Motor neuron (in vitro differentiated cells): ENCODE data around the gene WDR11. TPM values are rescaled to one million over a fixed set of nuclear protein-coding genes. Genes with fewer than 3 reads are reported as not detected.

Source experiments
- ATAC-seq, 8 experiments: fragments of 200-7000 bp; cut with Tn5 transposase; replicated peaks in 6 of 8; 2 replicates each; pipeline ENCODE4 v1.8.0; 2021; ENCODE audit warnings: mild to moderate bottlenecking in 8 of 8, moderate library complexity in 8 of 8
- H3K27ac ChIP-seq, 2 donors: fragments of 250-450 bp; sonication (Bioruptor Pico); 2 replicates each; pipeline ENCODE4 v1.9.0; 2021; ENCODE audit warnings: antibody characterized with exemption in 2 of 2, mild to moderate bottlenecking in 2 of 2, moderate library complexity in 1 of 2
- H3K4me1 ChIP-seq, 2 donors: fragments of 250-450 bp; sonication (Bioruptor Pico); replicated peaks in 1 of 2; 2 replicates each; pipeline ENCODE4 v1.6.1; 2021; ENCODE audit warnings: antibody characterized with exemption in 2 of 2, mild to moderate bottlenecking in 2 of 2, moderate library complexity in 1 of 2
- H3K4me3 ChIP-seq, 5 donors: fragments of 250-450 bp; sonication (Bioruptor Pico); 2 replicates each; pipeline ENCODE4 v1.9.0; 2021; ENCODE audit warnings: antibody characterized with exemption in 5 of 5, mild to moderate bottlenecking in 5 of 5, moderate library complexity in 4 of 5
- WGBS, 10 experiments: fragments of 450-650 bp; shearing (Covaris generic); methylation state at CpG; one replicate each; pipeline ENCODE4 v1.0.0; 2022; 5-methylcytosine and 5-hydroxymethylcytosine counted together
- in situ Hi-C, 9 experiments: fragments of 400-800 bp; cut with MboI; loops; one replicate each; pipeline ENCODE4 v1.15.0; 2021; ENCODE audit warnings: low sequenced_read_pairs in 9 of 9, low pct_unique_long_range_greater_than_20kb in 2 of 9; ENCODE audit not compliant: unreplicated experiment in 9 of 9
- total RNA-seq, 8 experiments: library from RNA; unstranded; fragments of 300-600 nt; gene quantifications; 2 replicates each; pipeline versions ENCODE4 v1.2.3 to v1.2.4, GENCODE V29; 2022

Gene WDR11
- total RNA-seq, 8 experiments from 2014 or later: 24.1 to 207 (median 48.7) TPM

GRCh38 chr10:120825878-120826769 lies 25.0 kb upstream of the WDR11 start:
- no peak overlapping the region for H3K4me3 ChIP-seq
- peaks cover 22 to 44% of the 10 kb centered on the region in 2 donors for H3K4me1 ChIP-seq
- in situ Hi-C loops: no loop called here
- peak in 1 of 8 experiments; percentile 69 for ATAC-seq
- H3K27ac ChIP-seq: no peak overlapping the region
- WGBS, 10 experiments: 38 to 100% (median 74%) methylated on average over 1 to 3 of the region's 3 CpGs

GRCh38 chr10:120827251-120827875 lies 23.8 kb upstream of the WDR11 start:
- H3K4me3 ChIP-seq: no peak overlapping the region
- WGBS, 10 experiments: 32 to 100% (median 88%) methylated on average over 1 to 4 of the region's 5 CpGs; no CpG with 5 or more reads in 2 of the 10 experiments
- in situ Hi-C loops: no loop called here
- peaks cover 22 to 44% of the 10 kb centered on the region in 2 donors for H3K4me1 ChIP-seq
- H3K27ac ChIP-seq: no peak overlapping the region
- ATAC-seq: no peak

DNA sequence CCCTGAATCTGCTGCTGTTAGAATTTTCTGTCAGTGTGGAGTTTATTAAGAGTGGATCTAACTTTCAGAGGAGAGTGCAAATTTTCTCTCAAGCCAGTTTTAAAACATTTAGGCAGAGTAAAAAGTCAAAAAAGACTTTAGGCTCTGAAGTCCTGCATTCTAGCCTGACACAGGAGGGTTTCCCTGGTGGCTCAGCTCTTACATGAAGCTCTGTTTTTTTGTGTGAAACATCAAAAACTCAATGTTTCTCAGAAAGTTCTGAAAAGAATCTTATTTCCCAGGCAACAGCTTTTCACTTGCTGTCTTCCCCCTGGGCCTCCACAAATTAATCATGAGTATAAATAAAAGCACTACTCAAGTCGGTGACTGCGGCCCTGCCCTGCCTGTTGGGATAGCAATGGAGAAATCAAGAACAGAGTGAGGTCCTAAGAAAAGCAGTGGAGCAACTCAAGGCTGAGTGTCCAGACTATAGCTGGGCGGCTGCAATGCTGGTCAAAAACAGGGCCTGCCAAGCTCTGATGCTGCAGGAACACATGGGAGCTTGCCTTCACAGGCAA lies 22.3 kb upstream of the WDR11 start:
- Histone ChIP-seq H3K27ac (peak overlapping the region in 1 of 2 donors; percentile 60), H3K4me3 (no peak overlapping the region), H3K4me1 (peaks cover 13 to 33% of the 10 kb centered on the region in 2 donors)
- 25 to 80% (median 39%) methylated on average over 1 to 3 of the region's 3 CpGs; no CpG with 5 or more reads in 2 of the 10 experiments for WGBS, 10 experiments
- in situ Hi-C loops: no loop called here
- peak in 5 of 8 experiments; percentile 44 to 83 (median 73) for ATAC-seq

DNA sequence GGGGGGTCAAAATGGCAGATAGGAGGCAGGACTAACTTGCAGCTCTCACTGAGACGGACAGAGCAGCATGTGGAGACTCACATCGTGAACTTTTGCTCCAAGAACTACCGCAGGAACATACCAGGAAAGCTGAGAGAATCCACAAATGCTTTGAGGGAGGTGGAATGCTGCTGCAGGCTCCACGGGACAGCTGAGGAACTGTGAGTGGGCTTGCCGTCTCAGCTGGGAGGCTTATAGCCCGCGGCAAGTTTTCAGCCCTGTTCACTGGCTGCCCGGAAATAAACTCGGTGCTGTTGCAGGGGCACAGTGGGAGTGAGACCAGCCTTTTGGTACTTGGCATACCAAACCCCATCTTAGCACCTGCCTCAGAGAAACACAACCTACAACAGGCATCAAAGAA lies 19.1 kb upstream of the WDR11 start:
- peaks cover 6 to 16% of the 10 kb centered on the region in 2 donors for H3K4me1 ChIP-seq
- H3K4me3 ChIP-seq: no peak overlapping the region
- ATAC-seq: no peak
- H3K27ac ChIP-seq: no peak overlapping the region
- in situ Hi-C loops: no loop called here
- 50 to 100% (median 80%) methylated on average over 1 to 6 of the region's 9 CpGs; no CpG with 5 or more reads in 3 of the 10 experiments for WGBS, 10 experiments

GRCh38 chr10:120833222-120833928 lies 17.8 kb upstream of the WDR11 start:
- H3K4me3 ChIP-seq: no peak overlapping the region
- H3K4me1 ChIP-seq: peaks cover 4 to 10% of the 10 kb centered on the region in 2 donors
- peak in 2 of 8 experiments; percentile 31 to 51 for ATAC-seq
- in situ Hi-C loops: no loop called here
- WGBS, 10 experiments: 33 to 100% (median 79%) methylated on average over 1 to 4 of the region's 6 CpGs; no CpG with 5 or more reads in 1 of the 10 experiments
- no peak overlapping the region for H3K27ac ChIP-seq

- no peaks in the 10 kb centered on the region for H3K4me1 ChIP-seq
- H3K4me3 ChIP-seq: no peak overlapping the region
- ATAC-seq: peak in 1 of 8 experiments; percentile 52
- WGBS, 10 experiments: 0 to 100% (median 61%) methylated on average over 1 to 2 of the region's 2 CpGs; no CpG with 5 or more reads in 4 of the 10 experiments
- H3K27ac ChIP-seq: no peak overlapping the region
- in situ Hi-C loops: no loop called here
These were observed 15.6 kb upstream of the WDR11 start for GRCh38 chr10:120835603-120836002.

GRCh38 chr10:120838941-120839340 lies 12.2 kb upstream of the WDR11 start:
- no peak overlapping the region for H3K27ac ChIP-seq
- in situ Hi-C loops: no loop called here
- H3K4me1 ChIP-seq: no peaks in the 10 kb centered on the region
- no peak for ATAC-seq
- WGBS, 10 experiments: 26 to 100% (median 86%) methylated on average over 2 to 3 of the region's 3 CpGs; no CpG with 5 or more reads in 3 of the 10 experiments
- H3K4me3 ChIP-seq: no peak overlapping the region

DNA sequence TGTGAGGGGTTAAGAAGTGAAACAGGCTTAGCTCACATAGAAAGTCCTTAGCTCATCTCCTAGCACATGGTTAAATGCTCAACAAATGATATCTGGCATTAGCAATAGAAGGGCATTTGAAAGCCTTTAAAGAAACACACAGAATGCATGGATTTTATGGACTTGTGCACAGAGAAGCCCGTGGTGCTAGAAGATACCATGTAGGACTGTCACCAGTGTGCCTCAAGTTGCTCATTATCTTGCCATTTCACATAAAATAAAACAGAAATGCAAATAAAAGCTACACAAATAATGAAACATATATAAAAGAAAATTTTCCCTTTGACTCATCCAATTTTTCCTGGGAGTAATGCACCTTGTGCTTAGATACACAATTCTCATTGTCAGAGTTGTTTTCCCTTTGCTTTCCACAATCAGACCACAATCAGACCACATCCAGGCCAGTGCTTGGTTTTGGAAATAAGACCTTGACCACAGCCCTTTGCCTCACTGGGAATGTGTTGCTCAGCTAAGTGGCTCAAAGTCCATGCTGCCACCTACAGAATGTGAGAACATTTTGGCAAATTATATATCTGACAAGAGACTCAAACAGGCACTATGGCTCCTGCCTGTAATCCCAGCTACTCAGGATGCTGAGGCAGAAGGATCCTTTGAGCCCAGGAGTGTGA lies 9.5 kb upstream of the WDR11 start:
- Histone ChIP-seq H3K4me1 (no peaks in the 10 kb centered on the region), H3K4me3 (no peak overlapping the region), H3K27ac (no peak overlapping the region)
- in situ Hi-C loops: no loop called here
- ATAC-seq: no peak
- 10 to 64% (median 20%) methylated on average over 1 of the region's 1 CpG; no CpG with 5 or more reads in 3 of the 10 experiments for WGBS, 10 experiments

DNA sequence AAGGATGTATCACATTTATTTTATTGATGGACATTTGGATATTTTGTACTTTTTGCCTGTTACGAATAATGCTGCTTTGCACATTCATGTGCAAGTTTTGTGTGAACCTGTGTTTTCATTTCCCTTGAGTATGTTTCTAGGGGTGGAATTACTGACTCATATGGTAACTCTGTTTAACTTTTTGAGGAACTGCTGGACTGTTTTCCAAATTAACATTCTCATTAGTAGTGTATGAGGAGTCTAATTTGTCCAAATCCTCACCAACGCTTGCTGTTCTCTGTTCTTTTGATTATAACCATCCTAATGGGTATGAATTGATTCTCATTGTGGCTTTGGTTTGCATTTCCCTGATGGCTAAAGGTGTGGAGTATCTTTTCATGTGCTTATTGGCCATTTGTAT lies 3.2 kb downstream of the WDR11 start:
- Histone ChIP-seq H3K4me3 (no peak overlapping the region), H3K4me1 (peaks cover 12 to 13% of the 10 kb centered on the region in 2 donors), H3K27ac (no peak overlapping the region)
- in situ Hi-C loops: loop anchor here in 1 of 9 experiments (25.0 kb wide), 1 partner anchor 917 kb away; no protein-coding TSS in a partner anchor
- ATAC-seq: no peak
- 86 to 100% (median 93%) methylated on average over 1 to 2 of the region's 2 CpGs; no CpG with 5 or more reads in 1 of the 10 experiments for WGBS, 10 experiments

GRCh38 chr10:120861178-120861855 lies 10.2 kb downstream of the WDR11 start:
- WGBS, 10 experiments: 0 to 100% (median 75%) methylated on average over 1 to 2 of the region's 2 CpGs; no CpG with 5 or more reads in 3 of the 10 experiments

GRCh38 chr10:120873741-120874140 lies 22.6 kb downstream of the WDR11 start:
- Histone ChIP-seq H3K4me1 (no peaks in the 10 kb centered on the region), H3K27ac (no peak overlapping the region), H3K4me3 (no peak overlapping the region)
- ATAC-seq: no peak
- in situ Hi-C loops: loop anchor here in 1 of 9 experiments (25.0 kb wide), 1 partner anchor 936 kb away; no protein-coding TSS in a partner anchor

More at GRCh38 chr10:120861178-120861855, 10.2 kb downstream of the WDR11 start:
- H3K27ac ChIP-seq: no peak overlapping the region
- H3K4me1 ChIP-seq: no peaks in the 10 kb centered on the region
- peak in 4 of 8 experiments; percentile 64 to 98 (median 76) for ATAC-seq
- in situ Hi-C loops: loop anchor here in 1 of 9 experiments (25.0 kb wide), 1 partner anchor 924 kb away; no protein-coding TSS in a partner anchor
- no peak overlapping the region for H3K4me3 ChIP-seq
